ENCODE measurements around the gene WBP1. TPM values are rescaled to one million over a fixed set of nuclear protein-coding genes. Genes with fewer than 3 reads are reported as not detected.

WBP1 gene
- total and polyA plus RNA-seq, 9 donors = 44.3 to 74.9 (median 66.4) TPM

DNA sequence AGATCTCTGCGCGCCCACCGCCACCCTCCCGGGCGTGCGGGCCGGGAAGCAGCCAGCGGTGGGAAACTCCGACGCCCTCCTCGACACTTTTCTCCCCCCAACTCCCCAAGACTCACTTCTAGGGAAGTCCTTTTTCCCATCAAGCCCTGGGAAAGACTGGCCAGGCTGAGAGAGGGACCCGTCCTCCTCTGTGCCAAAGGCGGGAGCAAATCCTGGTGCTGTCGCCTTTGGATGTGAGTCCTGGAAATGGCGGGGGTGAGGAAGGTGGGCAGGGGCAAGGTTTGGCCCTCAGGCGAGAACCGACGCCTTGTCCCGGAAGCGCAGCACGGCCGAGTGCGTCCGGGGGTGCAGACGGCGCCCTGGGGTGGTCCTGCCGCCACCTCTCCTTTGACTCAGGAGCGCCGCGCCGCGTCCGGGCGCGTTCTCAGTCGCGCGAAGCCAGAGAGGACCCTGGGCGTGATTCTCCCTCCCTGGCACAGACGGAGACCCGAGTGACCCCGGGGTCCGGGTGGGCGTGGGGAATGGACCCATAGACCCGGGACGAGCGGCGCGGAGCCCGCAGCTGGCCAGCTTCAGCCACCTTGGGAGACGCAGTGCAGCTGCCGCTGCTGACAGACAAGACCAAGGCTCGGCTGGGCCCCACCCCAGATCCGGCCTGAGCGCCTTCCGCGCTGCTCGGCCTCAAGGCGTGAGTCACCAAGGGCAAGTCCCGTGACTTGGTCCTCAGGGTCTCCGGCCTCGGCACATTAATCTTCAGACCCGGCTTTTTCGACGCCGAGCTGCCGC is 44.7 kb downstream of the WBP1 start:
- H3K36me3 ChIP-seq (ENCODE audit: control insufficient read depth, insufficient read depth, low read length) = peaks cover 16% of the 10 kb centered on the region
- H3K9me3 ChIP-seq (replicated peaks; ENCODE audit: control insufficient read depth, low read depth, low read length) = no peaks in the 10 kb centered on the region
- H3K27ac ChIP-seq (ENCODE audit: low read length) = peak overlapping the region; percentile 80
- DNase-seq = peak; percentile 90
- WGBS (ENCODE audit: insufficient coverage) = under 1% methylated on average over 58 of the region's 67 CpGs
- H3K4me3 ChIP-seq (ENCODE audit: low read length) = peak overlapping the region; percentile 58
- peaks cover 69% of the 10 kb centered on the region for H3K4me1 ChIP-seq (ENCODE audit: control insufficient read depth, insufficient read depth, low read length)
- peaks cover 77% of the 10 kb centered on the region for H3K27me3 ChIP-seq (ENCODE audit: control insufficient read depth, insufficient read depth, low read length)

DNA sequence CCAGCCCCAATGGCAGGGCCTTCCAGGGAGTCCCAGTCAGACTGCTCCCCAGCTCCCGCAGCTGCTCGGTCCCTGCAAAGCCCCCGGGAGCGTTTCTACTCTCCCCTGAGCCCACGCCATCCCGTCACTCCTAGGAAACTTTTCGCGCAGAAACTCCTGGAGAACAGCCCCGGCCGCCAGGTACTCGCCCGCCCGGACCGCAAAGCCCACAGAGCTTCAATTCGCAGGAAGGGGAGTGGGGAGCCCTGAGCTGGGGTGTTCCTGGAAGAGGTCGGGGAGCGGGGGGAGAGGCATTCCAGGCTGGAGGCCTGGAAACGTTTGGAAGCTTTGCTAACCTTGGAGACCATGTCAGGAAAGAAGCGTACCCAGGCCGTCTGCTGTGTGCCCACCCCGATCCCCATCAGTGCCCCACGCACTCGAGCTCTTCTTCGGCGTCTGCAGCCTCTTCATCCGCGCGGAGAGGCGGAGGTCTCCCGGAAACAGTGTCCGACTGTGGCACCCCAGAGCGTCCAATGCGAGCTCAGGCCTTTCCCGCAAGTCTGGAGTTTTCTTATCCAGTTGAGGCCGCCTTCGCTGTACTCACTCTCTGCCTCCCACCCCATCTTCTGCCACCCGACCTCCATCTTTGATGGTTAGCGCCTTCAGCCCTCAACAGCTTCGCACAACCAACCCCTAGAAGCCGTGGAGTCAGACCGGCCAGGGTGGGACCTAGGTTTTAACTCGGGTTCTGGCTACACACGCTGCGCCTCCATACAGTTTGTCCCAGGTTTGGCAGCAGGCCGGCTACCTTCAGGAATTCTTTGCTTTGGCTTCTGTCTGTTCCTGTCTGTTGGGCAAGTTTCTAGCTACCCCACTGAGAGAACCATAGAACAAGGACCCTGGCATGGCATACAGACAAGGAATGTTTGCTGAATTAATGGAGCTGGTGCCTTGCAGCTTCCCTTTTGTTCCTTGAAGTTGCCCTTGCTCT is 45.6 kb downstream of the WBP1 start:
- H3K36me3 ChIP-seq (ENCODE audit: control insufficient read depth, insufficient read depth, low read length) = peaks cover 16% of the 10 kb centered on the region
- H3K4me3 ChIP-seq (ENCODE audit: low read length) = peak overlapping the region; percentile 58
- peaks cover 66% of the 10 kb centered on the region for H3K4me1 ChIP-seq (ENCODE audit: control insufficient read depth, insufficient read depth, low read length)
- peak overlapping the region; percentile 80 for H3K27ac ChIP-seq (ENCODE audit: low read length)
- H3K9me3 ChIP-seq (replicated peaks; ENCODE audit: control insufficient read depth, low read depth, low read length) = no peaks in the 10 kb centered on the region
- no peak for DNase-seq
- 31% methylated on average over 45 of the region's 45 CpGs for WGBS (ENCODE audit: insufficient coverage)
- peaks cover 77% of the 10 kb centered on the region for H3K27me3 ChIP-seq (ENCODE audit: control insufficient read depth, insufficient read depth, low read length)

- peaks cover 71% of the 10 kb centered on the region for H3K27me3 ChIP-seq (ENCODE audit: control insufficient read depth, insufficient read depth, low read length)
- WGBS (ENCODE audit: insufficient coverage) = 85% methylated on average over 3 of the region's 3 CpGs
- no peak overlapping the region for H3K4me3 ChIP-seq (ENCODE audit: low read length)
- H3K4me1 ChIP-seq (ENCODE audit: control insufficient read depth, insufficient read depth, low read length) = peaks cover 58% of the 10 kb centered on the region
- H3K36me3 ChIP-seq (ENCODE audit: control insufficient read depth, insufficient read depth, low read length) = peaks cover 16% of the 10 kb centered on the region
- DNase-seq = no peak
- H3K9me3 ChIP-seq (replicated peaks; ENCODE audit: control insufficient read depth, low read depth, low read length) = no peaks in the 10 kb centered on the region
- no peak overlapping the region for H3K27ac ChIP-seq (ENCODE audit: low read length)
Measured at GRCh38 chr2:74504591-74504990, 46.4 kb downstream of the WBP1 start.

GRCh38 chr2:74505448-74506246 is 47.4 kb downstream of the WBP1 start:
- Histone ChIP-seq H3K9me3 (replicated peaks; ENCODE audit: control insufficient read depth, low read depth, low read length) (no peaks in the 10 kb centered on the region), H3K36me3 (ENCODE audit: control insufficient read depth, insufficient read depth, low read length) (peaks cover 16% of the 10 kb centered on the region), H3K4me1 (ENCODE audit: control insufficient read depth, insufficient read depth, low read length) (peaks cover 50% of the 10 kb centered on the region), H3K4me3 (ENCODE audit: low read length) (no peak overlapping the region), H3K27ac (ENCODE audit: low read length) (no peak overlapping the region), H3K27me3 (ENCODE audit: control insufficient read depth, insufficient read depth, low read length) (peaks cover 68% of the 10 kb centered on the region)
- DNase-seq = no peak
- WGBS (ENCODE audit: insufficient coverage) = 92% methylated on average over 5 of the region's 14 CpGs

DNA sequence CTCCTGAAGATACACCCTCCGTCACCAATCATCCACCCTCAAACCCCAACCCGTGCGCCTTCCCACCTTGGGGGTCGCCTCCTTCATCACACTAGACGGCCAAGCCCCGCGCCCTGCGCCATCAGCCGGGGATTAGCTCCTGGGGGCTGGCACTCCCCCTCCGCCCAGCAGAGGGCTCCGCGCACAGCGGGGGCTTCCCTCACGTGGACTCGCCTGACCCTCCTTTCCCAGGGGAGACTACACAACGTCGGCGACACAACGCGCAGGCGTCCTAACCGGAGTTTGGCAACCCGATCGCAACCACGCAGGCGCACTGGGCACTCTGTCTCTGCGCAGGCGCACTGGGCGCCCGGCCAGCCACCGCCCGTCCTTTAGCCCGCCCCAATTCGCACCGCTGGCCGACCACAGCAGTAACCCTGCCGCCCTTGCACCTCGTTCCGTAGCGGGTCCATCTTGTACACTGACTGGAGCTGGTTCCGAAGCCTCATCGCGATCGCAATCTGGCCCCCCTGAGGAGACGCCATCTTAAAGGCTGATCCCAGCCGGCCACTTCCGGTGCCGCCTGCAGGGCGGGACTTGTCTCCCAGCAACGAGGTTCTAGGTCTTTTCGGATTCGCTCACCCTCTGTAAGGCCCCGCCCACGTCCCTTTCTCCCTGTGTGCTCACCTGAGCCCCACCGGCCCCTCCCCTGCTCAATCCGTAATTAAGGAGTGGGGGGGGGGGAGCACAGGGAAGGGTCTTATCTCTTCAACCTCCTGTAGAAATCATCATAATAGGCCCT is 49.1 kb downstream of the WBP1 start, which contains the start of gene PCGF1:
PCGF1 (minus strand) TSS at position 551 of the 781 bp plus-strand sequence; CDS start at position 524, 27 bp downstream.
- Histone ChIP-seq H3K27me3 (ENCODE audit: control insufficient read depth, insufficient read depth, low read length) (peaks cover 68% of the 10 kb centered on the region), H3K4me3 (ENCODE audit: low read length) (peak within 1 kb of the TSS; percentile 96), H3K36me3 (ENCODE audit: control insufficient read depth, insufficient read depth, low read length) (peaks cover 16% of the 10 kb centered on the region), H3K9me3 (replicated peaks; ENCODE audit: control insufficient read depth, low read depth, low read length) (no peaks in the 10 kb centered on the region), H3K27ac (ENCODE audit: low read length) (peak within 1 kb of the TSS; percentile 100), H3K4me1 (ENCODE audit: control insufficient read depth, insufficient read depth, low read length) (peaks cover 45% of the 10 kb centered on the region)
- WGBS (ENCODE audit: insufficient coverage) = under 1% methylated on average over 49 of the region's 56 CpGs
- DNase-seq = peak; percentile 99

DNA sequence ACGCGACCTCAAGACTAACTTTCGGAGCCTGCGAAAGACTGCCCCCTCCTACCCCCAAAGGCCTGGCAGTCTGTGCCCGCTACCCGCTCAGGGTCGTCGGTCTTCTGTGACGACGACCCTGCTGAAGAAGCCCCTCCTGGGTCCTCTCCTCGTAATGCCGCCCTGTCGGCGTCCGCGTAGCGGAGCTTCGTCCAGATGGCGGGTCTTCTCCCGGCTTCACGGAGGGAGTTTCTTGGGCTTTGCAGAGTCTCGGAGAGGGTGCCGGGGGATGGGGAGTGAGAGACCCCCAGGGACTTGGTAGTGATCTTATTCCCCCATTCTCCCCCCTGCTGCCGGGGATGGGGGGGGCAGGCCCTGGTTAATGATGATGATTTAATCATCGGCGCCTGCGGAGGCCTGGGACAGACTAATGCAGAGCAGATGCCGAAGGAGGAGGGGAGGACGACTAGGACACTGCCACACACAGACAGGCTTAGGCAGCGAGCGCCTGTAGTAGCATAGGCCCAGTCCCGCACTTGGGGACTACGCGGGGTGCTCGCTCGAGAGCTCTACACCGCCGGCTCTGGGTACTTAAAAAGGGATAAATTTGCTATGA is 49.8 kb downstream of the WBP1 start:
- 9% methylated on average over 21 of the region's 38 CpGs for WGBS (ENCODE audit: insufficient coverage)
- DNase-seq = peak; percentile 61
- H3K27me3 ChIP-seq (ENCODE audit: control insufficient read depth, insufficient read depth, low read length) = peaks cover 68% of the 10 kb centered on the region

DNA sequence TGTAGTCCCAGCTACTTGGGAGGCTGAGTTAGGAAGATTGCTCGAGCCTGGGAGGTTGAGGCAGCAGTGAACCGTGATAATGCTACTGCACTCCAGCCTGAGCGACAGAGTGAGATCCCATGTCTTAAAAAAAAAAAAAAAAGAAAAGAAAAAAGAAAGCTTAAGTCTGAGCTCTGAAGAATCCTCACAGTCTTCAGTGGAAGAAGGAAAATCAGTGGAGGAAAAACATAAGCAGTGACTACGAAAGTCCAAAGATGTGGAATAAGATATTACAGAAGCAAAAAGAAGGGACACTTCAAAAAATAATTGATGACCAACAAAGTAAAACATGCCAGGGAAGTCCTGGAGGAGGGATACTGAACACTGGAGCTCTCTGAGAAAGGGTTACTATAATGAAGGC is 52.0 kb downstream of the WBP1 start:
- no peak overlapping the region for H3K27ac ChIP-seq (ENCODE audit: low read length)
- H3K4me1 ChIP-seq (ENCODE audit: control insufficient read depth, insufficient read depth, low read length) = peaks cover 34% of the 10 kb centered on the region
- no peak for DNase-seq
- no peaks in the 10 kb centered on the region for H3K9me3 ChIP-seq (replicated peaks; ENCODE audit: control insufficient read depth, low read depth, low read length)
- peaks cover 12% of the 10 kb centered on the region for H3K36me3 ChIP-seq (ENCODE audit: control insufficient read depth, insufficient read depth, low read length)
- H3K4me3 ChIP-seq (ENCODE audit: low read length) = no peak overlapping the region
- WGBS (ENCODE audit: insufficient coverage) = 48% methylated on average over 2 of the region's 4 CpGs
- peaks cover 73% of the 10 kb centered on the region for H3K27me3 ChIP-seq (ENCODE audit: control insufficient read depth, insufficient read depth, low read length)

More for the DNA sequence above, 49.8 kb downstream of the WBP1 start:
- Histone ChIP-seq H3K4me1 (ENCODE audit: control insufficient read depth, insufficient read depth, low read length) (peaks cover 38% of the 10 kb centered on the region), H3K27ac (ENCODE audit: low read length) (peak overlapping the region; percentile 100), H3K4me3 (ENCODE audit: low read length) (peak overlapping the region; percentile 96), H3K9me3 (replicated peaks; ENCODE audit: control insufficient read depth, low read depth, low read length) (no peaks in the 10 kb centered on the region), H3K36me3 (ENCODE audit: control insufficient read depth, insufficient read depth, low read length) (peaks cover 16% of the 10 kb centered on the region)
